ENCODE results near the gene MROH9.

- TF ChIP-seq EP300 (IDR thresholded peaks at IDR 0.05; ENCODE audit: borderline replicate concordance) (no peak), RAD21 (IDR thresholded peaks at IDR 0.05; ENCODE audit: low read depth) (no peak), EGR1 (IDR thresholded peaks at IDR 0.05) (no peak), TAF1 (IDR thresholded peaks at IDR 0.05; ENCODE audit: low read depth) (no peak), YY1 (IDR thresholded peaks at IDR 0.05; ENCODE audit: low read depth) (no peak)
Measured at GRCh38 chr1:170959385-170959784, 24.1 kb downstream of the MROH9 start.
